GM18519 (cell line): ENCODE data around the gene OR14A16.

Source experiments
- ATAC-seq: cut with Tn5 transposase; IDR thresholded peaks from one replicate; pipeline ENCODE4 v1.9.1; 2021; ENCODE audit warnings: mild to moderate bottlenecking, moderate library complexity; ENCODE audit not compliant: unreplicated experiment, low FRiP score

Gene OR14A16, protein sequence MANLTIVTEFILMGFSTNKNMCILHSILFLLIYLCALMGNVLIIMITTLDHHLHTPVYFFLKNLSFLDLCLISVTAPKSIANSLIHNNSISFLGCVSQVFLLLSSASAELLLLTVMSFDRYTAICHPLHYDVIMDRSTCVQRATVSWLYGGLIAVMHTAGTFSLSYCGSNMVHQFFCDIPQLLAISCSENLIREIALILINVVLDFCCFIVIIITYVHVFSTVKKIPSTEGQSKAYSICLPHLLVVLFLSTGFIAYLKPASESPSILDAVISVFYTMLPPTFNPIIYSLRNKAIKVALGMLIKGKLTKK

DNA sequence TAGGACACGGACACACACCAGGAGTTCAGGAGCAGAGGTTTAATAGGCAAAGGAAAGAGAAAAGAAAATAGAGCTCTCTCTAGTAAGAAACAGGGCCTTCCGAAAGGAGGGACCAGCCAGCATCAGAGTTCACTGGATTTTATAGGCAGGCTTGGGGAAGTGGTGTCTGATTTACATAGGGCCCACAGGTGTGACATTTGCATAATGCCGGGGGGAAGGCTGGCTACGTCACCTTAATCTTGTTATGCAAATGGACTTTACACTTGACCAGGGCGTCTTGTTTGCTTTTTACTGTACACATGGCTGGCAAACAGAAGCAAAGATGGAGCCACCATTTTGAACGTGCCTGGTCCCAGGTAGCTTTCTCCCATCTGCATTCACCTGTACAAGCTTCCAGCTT, at the start of gene OR14A16:
Gene OR14A16, minus strand, starts transcription at position 97 of the 400 bp plus-strand sequence. CDS start 8,390 bp downstream, outside the sequence.
- ATAC-seq = no peak

DNA sequence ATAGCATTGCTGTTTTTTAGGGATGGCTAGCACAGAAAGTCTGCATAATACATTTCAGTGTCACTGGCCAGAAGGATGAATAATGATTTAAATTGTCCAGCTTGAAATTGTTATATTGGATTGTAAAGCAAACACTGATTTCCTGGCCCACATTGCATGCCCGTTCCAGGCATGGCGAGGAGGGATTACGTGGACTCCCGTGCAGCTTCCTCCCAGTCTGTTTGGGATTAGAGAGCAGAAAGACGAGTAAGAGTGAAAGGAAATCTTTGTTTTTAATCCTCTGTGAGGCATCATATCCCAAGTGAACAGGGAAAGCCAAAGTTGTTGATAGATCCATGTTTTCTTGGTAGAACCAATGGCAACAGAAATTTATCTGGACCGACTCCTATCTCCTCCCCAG, 41.5 kb upstream of the OR14A16 start:
- no peak for ATAC-seq

DNA sequence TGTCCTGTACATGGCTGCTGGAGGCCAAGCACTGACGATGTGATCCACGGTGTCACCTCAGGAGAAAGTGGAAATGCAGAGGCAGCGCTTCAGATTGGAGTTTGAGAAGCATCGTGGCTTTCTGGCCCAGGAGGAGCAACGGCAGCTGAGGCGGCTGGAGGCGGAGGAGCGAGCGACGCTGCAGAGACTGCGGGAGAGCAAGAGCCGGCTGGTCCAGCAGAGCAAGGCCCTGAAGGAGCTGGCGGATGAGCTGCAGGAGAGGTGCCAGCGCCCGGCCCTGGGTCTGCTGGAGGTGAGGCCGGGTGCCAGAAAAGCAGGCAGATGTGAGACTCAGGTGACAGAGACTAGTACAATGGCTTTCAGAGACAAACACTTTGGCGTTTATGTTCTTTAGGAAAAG, 40.7 kb upstream of the OR14A16 start:
- ATAC-seq = no peak

DNA sequence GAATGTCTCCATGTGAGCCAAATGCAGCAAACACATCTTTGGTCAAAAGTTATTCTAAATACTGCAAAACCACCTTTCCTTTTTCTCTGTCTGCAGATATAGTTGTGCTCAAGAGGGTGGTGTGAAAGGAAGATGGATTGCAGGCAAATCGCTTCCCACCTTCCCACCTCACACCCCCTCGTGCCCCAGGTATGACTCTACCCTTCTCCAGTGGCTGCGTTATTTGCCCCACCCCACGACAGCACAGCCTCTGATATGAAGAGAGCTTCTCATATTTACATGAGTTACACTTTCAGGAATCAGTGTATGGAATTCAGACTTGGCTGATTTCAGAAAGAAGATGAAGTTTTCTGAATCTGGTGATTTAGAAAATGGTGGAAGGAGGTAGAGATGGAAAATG, 38.8 kb upstream of the OR14A16 start:
- ATAC-seq = no peak

DNA sequence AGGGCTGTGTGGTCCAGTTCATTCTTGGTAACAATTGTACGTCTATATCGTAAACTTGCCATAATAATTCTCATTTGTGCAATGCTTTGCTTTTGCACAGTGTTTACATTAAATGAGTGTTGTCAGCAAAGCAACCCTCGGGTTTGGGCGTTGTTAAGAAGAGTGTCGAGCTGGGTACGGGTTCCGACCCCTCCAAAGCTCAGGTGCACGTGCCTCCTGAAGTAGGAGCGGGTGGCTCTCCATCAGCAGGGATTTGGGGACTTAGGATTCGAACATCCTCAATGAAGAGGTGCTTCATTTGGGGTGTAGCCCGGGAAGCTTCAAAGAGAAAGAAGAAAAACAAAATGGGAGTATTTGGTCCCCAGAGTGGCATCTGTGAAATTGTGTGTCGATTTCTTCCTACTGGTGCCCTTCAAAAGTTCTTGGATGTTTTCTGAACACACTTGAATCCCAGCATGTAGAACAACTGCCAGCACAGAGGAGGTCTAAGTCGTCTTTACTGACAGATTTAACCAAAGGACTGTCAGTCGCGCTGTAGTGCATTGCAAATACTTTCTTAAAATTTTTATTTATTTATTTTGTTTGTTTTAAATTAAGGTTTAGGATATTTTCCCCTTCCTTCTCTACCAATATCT, 34.2 kb upstream of the OR14A16 start:
- ATAC-seq = no peak

DNA sequence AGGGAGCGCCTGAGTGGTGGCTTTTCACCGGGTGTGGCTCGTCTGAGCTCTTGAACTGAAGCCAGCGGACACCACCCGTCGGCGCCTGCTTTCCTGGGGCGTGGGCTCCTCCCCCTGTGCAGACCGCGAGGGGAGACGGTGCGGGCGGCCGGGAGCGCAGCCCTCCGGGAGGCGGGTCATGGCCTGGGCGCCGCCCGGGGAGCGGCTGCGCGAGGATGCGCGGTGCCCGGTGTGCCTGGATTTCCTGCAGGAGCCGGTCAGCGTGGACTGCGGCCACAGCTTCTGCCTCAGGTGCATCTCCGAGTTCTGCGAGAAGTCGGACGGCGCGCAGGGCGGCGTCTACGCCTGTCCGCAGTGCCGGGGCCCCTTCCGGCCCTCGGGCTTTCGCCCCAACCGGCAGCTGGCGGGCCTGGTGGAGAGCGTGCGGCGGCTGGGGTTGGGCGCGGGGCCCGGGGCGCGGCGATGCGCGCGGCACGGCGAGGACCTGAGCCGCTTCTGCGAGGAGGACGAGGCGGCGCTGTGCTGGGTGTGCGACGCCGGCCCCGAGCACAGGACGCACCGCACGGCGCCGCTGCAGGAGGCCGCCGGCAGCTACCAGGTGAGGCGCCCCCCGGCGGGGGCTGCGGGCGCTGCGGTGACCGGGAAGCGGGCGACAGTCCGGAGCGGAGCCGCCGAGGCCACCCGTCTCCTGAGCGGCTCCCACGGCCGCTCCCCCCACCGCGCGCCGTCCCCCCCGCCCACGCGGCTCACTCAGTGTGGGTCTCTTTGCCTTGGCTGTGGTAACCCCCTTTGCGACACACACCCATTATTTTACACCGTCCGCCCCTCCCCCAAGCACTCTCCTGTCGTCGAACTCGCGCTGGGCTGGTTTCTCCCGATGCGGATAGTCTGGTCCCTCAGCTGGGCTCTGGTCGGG, 33.4 kb upstream of the OR14A16 start, which contains the start of gene TRIM58:
Gene TRIM58, plus strand, starts transcription at position 119 of the 916 bp plus-strand sequence. Its CDS starts 60 bp downstream, at position 179.
- peak; percentile 58 for ATAC-seq

DNA sequence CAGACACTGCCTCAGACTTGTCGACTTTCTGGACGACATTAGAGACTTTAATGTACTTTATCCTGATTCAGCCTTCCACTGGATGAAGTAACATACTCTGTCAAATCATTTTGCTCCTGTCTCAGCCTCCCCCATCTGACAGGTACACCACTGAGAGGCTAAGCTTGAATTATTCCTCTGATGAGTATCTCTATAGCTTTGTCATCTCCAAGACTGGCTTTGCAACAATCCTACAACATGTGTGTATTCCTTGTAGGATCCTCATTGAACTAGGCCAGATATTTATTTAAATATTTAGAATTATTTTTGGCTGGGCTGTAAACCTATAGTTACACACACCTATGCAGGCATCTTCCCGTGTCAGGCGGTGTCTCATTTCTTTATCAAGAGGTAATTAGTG, 32.0 kb upstream of the OR14A16 start:
- no peak for ATAC-seq

DNA sequence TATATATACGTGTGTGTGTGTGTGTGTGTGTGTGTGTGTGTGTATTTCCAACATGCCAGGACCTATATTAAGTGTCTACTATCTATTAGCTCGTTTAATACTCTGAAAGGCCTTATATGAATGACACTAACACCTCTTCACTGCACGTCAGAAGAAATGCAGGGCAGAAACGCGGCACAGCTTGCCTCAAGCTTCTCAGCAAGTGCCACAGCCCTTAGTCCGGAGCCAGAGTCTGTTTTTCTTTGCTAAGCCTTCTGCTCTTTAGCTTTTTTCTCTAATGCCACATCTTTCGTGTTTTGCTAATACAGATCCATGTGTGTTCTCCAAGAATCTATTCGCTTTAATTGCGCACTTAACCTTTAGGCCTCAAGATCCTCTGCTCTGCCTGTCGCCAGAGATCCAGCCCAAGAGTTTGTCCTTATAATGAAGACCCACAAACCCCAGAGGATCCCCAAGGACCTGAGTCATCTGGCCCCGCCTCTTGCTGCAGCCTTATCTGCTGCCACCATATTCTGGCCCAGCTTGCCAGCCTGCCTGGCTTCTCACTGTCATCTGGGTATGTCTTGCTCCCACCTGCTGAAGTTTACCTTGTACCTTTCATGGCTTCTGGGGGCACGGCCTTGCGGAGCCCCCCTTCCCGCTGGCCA, 31.1 kb upstream of the OR14A16 start:
- ATAC-seq = no peak

DNA sequence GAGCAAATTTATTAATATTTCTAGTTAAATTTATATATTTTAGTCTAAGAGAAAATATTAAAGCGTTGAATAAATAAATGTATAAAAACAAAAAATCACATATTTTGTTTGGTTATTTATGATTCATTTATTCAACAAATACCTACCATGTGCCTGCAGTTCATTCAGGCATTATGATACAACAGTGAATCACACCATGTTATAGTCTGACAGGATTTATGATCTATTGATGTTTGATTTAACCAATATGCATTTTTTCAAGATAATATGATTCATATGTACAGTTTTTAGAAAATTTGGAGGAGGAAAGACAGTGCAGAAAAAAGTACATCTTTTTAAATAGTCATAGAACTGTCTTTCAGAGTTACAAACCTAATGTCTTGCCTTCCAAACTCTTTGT, 25.7 kb upstream of the OR14A16 start:
- no peak for ATAC-seq

DNA sequence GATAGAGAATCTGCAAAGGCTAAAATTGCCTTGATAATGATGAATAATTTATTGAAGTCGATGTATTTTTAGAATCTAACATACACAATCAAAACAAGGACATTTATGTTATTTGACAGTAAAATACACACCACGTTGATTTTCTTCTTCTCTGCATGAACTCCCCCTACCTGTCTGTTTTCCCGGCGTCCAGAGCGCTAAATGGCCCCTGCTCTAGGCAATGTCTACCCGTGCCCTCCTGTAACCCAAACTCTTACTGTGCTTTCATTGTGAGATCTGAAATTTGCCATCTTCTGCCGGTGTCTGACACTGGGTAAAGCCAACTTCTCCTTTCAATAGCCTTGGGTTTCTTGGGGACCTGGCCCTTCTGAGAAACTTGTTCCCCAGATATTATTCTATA, 24.4 kb upstream of the OR14A16 start:
- ATAC-seq = no peak

DNA sequence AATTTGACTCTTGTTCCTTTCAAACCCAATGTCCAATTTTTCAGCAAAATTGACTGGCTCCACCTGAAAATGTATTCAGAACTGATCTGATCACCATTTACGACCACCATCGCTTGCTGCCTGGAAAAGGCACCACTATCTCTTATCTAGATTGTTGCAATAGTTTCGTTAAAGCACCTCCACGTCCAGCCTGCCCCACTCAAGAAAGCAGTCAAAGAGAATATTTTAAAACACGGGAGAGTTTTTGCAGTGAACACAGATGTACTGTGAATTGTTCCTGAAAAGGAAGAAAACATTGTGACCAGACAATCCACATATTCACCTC, 21.7 kb upstream of the OR14A16 start:
- no peak for ATAC-seq

DNA sequence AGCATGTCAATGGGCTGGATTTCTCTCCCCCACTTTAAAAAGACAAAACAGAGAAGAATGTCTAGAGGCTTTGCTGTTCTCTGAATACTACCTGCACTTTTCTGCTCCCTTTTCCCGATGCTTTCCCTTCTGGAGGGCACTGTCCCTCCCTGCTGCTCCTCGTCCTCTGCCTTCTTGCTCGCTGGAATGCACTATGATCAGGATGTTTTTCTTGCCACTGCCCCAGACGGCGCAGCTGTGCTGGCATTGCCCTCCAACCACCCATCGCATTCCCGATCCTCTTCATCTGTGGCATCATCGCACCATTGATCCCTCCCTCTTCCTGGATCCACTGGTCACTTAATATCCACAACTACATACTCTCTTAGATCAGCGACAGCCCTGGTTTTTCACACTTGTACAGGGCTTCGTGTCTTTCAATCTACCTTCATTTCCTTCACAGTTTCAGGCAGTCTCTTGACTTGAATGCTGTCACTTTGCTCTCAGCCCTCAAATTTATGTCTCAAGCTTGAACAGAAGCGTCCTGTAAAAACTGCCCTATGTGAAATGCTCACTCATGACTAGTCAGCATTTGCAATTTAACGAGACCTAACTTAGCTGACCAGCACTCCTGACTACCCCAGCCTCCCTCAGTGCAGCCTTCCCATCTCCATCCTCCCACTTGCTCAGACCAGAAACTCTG, 21.2 kb upstream of the OR14A16 start:
- ATAC-seq = no peak

DNA sequence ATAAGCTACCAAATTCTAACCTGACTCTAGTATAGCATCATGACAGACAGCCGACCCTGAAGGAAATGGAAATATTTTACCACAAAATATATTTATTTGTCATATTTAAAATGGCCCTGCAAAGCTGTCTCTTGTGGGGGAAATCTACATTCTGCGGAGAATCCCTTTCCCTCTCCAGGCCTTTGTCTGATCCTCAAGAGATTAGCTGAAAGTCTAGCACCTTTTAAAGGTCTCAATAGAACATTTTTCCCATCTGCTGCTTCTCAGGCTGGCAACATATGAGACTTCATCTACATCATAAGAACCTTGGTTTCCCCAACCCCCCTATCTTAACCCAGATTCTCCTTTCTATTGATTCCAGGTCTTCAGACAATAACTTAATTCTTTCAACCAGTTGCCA, 19.5 kb upstream of the OR14A16 start:
- ATAC-seq = no peak

DNA sequence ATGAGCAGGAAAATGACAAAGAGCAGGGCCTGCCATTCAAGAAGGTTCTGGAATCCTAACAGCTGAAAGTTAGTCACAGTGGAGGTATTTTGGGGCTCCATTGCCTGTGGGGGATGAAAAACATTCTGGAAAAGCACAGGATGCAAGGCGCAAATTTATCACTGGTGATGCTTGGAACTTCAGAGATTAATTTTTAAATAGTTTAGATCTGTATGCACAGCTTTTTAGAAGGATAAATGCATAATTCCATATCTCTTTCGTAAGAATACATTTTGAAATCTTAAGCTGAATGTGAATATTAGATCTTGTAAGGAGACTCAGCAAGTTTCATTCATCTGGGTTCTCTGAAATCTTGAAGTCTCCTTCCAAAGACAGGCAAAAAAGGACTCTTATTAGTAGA, 17.9 kb upstream of the OR14A16 start, which contains the start of gene OR11L1:
Gene OR11L1, minus strand, starts transcription at position 101 of the 400 bp plus-strand sequence. Its CDS starts 0 bp downstream, at position 101.
- no peak for ATAC-seq

DNA sequence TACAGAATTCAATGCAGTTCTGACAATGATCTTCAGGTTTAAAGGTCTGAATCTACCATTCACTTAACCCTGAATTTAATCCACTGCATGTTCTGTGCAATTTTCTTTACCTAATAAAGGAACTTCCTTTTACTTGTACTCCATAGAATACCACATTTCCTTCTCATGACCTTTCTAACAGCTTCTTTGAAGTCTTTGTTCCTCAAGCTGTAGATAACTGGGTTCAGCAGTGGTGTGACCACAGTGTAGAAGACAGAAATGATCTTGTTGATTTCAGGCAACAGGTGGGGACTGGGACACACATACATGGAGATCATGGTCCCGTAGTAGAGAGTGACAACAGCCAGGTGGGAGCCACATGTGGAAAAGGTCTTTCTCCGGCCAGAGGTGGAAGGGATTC, 16.9 kb upstream of the OR14A16 start:
- ATAC-seq = no peak

DNA sequence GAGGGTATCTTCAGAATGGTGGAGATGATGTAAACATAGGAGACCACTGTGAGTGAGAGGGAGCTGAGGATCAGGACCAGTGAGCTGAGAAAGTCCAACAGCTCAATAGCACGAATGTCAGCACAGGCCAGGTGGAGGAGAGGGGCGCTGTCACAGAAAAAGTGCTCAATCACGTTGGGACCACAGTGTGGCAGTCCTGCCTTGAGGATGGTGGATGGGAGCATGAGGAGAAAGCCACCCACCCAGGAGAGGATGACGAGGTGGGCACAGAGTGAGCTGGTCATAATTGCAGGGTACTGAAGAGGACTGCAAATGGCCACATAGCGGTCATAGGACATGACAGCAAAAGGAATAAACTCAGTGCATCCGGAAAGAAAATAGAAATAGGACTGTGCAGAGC, 9.7 kb upstream of the OR14A16 start:
- no peak for ATAC-seq

DNA sequence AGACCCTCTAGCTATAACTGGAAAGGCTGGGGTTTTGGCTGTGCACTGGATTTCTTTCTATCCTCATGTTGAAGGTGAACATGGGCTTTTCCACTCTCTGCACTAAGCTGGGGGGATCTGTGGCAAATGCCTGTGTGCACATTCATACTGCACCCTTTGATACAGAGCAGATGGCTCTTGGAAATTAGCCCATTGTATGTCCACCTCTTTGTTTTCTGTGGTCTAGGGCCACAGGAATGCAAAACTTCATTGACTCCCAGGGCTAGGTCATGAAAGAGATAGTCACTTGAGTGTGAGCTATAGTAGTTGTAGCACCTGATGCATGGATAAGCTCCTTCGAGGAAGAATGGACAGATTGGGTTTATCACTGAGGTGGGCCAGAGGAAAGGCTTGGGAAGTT, 5.7 kb upstream of the OR14A16 start:
- ATAC-seq = no peak

DNA sequence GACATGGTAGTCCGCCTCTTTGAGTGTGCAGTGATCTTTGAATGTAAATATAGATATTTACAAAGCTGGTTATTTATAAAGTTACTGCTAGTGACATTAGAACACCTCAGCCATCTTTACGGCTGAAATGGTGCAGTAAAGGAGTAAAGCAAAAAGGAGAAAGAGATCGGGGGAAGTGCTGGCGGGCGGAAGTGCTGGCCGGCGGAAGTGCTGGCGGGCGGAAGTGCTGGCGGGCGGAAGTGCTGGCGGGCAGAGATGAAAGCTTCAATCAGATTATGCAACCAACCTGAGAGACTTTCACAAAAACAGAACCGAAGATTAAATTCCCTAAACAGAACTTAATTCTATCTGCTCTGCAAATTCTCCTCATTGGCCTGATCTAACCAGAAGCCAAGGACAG, 1.4 kb upstream of the OR14A16 start:
- ATAC-seq = no peak

DNA sequence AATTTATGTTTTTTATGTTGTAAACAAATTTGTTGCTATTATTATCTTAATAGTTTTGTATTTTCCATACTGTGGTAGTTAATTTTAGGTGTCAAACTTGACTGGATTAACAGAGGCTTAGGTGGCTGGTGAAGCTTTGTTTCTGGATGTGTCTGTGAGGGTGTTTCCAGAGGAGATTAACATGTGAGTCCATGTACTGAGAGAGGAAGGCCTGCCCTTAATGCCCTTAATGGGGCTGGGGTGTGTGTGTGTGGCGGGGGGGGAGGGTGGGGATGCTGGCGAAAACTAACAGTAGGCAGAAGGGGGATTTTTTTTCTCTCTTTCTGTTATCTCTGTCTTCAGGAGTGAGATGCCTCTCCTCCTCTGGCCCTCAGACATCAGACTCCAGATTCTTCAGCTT, 1.9 kb downstream of the OR14A16 start:
- no peak for ATAC-seq

DNA sequence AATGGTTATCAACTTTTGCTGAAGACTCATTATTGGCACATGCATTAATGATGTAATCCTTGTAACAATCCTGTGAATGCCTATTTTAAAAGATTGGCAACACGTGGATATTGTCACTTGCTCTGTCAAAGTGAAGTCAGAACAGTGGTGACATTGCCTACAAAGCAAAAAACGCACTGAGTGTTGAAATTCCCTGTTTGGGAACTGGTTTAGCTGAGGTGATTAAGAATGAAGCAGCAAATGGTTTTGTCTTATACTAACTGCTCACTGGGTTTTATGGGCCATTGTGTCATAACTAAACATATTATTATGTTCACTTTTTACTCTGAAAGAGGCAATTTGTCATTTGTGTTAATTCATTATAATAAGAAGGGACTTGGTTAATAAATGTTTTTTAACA, 11.3 kb downstream of the OR14A16 start:
- no peak for ATAC-seq
